Endometrial microvascular endothelial cells (primary cell): ENCODE measurements around the gene AFF2. TPM values are rescaled to one million over a fixed set of nuclear protein-coding genes. Genes with fewer than 3 reads are reported as not detected.

Source experiments
- in situ Hi-C: cut with HindIII; loops from 2 replicates; pipeline ENCODE4 v1.10.0; 2017; ENCODE audit warnings: low sequenced_read_pairs, low pct_unique_long_range_greater_than_20kb; ENCODE audit errors: inconsistent ontology term
- total RNA-seq: library from RNA; depleted of rRNA; stranded (reverse); fragments of >200 nt; gene quantifications from one replicate; pipeline ENCODE4 v1.2.3, GENCODE V29; 2015; ENCODE audit errors: inconsistent ontology term

Gene AFF2
- total RNA-seq, 1 donor from 2014 or later = 0.19 TPM

GRCh38 chrX:149010013-149010852, 509.8 kb downstream of the AFF2 start:
- in situ Hi-C loops = no loop called here

DNA sequence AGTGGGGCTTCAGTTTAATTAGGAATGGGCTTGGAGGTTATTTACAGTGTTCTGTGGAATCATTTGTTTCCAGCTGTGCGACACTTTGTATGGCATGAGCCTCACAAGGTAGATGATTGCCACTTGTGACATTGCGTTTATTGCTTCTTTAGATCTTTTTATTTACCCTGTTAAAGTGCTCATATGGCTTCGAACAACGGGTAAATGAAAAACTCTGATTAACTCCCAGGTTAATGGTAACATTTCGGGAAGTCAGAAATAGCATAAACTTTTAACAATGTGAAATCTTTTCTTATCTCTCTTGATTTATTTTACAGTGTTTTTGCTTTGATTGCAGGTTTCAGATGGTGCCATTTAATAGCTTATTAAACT, 510.4 kb downstream of the AFF2 start:
- in situ Hi-C loops = no loop called here

- in situ Hi-C loops = no loop called here
These were observed 512.7 kb downstream of the AFF2 start for GRCh38 chrX:149013081-149013480.

DNA sequence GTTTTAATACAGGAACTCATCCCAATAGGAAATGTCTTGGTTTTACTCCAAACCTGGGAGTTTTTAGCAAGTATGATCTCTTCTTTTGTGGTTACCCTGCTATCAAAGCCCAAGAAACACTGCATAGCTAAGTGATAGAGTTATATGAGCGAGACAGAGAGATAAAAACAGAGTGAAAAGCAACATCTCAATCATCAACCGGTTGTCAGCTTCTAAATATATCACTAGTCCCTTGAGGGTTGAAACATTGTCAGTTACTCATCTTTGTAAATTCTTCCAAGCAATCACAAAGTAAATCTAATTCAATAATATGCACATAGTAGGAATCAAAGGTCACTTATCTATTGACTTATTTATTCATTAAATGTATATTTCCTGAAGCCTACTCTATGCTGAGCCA, 520.7 kb downstream of the AFF2 start:
- in situ Hi-C loops = no loop called here

DNA sequence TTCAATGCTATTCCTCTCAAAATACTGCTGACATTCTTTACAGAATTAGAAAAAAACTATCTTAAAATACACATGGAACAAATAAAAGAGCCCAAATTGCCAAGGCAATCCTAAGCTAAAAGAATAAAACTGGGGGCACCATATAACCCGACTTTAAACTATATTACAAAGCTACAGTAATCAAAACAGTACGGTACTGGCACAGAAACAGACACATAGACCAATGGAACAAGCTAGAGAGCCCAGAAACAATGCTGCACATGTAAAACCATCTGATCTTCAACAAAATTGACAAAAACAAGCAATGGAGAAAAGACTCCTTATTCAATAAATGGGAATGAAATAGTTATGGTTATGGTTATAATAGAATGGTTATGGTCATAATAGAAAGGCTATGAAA, 522.1 kb downstream of the AFF2 start:
- in situ Hi-C loops = no loop called here

GRCh38 chrX:149032449-149032848, 532.0 kb downstream of the AFF2 start:
- in situ Hi-C loops = no loop called here

- in situ Hi-C loops = no loop called here
These were observed 535.7 kb downstream of the AFF2 start for GRCh38 chrX:149036086-149036485.

DNA sequence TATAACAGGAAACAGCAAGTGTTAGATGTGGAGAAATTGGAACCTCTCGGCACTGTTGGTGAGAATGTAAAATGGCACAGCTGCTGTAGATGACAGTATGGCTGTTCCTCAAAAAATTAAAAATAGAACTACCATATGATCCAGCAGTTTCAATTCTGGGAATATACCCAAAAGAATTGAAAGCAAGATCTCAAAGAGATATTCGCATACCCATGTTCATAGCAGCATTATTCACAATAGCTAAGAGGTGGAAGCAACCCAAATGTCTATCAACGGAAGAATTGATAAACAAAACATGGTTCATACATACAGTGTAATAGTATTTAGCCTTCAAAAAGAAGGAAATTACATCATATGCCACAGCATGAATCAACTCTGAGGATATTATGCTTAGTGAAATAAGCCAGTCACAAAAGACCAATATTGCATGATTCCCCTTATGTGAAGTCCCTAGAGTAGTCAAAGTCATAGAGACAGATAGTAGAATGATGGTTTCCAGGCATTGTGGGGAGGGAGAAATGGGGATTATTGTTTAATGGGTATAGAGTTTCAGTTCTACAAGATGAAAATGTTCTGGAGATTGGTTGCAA, 537.0 kb downstream of the AFF2 start:
- in situ Hi-C loops = no loop called here

GRCh38 chrX:149039057-149039456, 538.6 kb downstream of the AFF2 start:
- in situ Hi-C loops = no loop called here

DNA sequence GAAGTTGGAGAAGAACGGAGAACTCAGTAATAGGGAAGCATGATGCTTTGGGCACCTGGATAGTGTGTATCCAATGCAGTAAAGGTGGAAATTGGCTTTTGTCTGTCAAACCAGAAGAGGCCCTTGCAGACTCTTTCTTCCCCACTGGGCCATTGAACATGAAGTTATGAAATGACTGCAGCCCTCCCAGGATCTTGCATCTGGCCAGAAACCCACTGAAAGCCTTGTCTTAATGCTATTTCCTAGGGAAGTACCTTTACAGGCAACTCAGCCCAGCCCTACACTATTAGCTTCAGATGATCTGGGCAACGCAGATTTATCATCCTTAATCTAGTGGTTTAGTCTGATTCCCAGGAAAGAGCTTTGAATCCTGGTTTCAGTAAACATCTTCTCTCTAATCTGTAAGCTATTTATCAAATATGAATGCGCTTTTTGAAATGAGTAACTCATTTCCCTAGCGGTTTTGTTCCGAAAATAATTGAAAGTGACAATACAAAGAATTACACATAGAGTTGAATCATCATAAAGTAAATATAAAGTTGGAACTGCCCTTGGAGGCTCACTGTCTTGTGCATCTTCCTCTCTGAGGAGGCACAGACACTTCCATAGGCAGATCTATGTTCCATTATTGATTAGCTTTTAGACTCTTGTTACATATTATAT, 540.6 kb downstream of the AFF2 start:
- in situ Hi-C loops = no loop called here

GRCh38 chrX:149043401-149043800, 543.0 kb downstream of the AFF2 start:
- in situ Hi-C loops = no loop called here

DNA sequence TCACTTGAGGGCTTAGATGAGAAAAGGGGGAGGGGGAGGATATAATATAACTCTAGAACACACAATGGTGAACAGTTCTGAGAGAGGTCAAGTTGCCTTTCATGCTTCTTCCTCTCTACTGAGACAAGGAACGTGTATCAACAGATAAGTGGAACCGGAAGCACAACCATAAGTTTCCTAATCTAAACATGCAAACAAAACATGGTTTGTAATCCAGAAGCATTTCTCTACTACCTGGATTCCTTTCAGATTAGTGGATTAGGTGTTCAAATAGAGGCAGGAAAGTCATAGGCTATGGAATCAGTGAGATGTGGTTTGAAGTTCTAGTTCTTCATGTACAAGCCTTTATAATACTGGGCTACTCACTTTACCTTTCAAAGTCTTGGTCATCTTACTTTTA, 544.1 kb downstream of the AFF2 start:
- in situ Hi-C loops = no loop called here

GRCh38 chrX:149045645-149046210, 545.3 kb downstream of the AFF2 start:
- in situ Hi-C loops = no loop called here
